Mammary epithelial cell (primary cell): Measurements from ENCODE around the gene CCT6A.

Experiments used
- CTCF ChIP-seq, 2 donors: IDR thresholded peaks in 1 of 2; conservative IDR thresholded peaks in 1 of 2; 2 replicates each; pipeline ENCODE4 v1.5.1; 2011 to 2012; ENCODE audit warnings: inconsistent platforms in 2 of 2, low read length in 2 of 2, mild to moderate bottlenecking in 2 of 2, control low read depth in 1 of 2, low read depth in 1 of 2; ENCODE audit not compliant: insufficient read depth in 1 of 2; ENCODE audit errors: extremely low read depth in 1 of 2
- EZH2 ChIP-seq: IDR thresholded peaks from 2 replicates; pipeline ENCODE4 v1.6.1; 2012; ENCODE audit warnings: low read length, inconsistent platforms, borderline replicate concordance

GRCh38 chr7:56046721-56047445 lies 4.7 kb upstream of the CCT6A start:
- no peak for TF ChIP-seq CTCF (conservative IDR thresholded peaks at IDR 0.05 in 1 of 2, IDR thresholded peaks at IDR 0.05 in 1 of 2; ENCODE audit: extremely low read depth in 1 of 2, insufficient read depth in 1 of 2, low read depth in 1 of 2, low read length in 2 of 2)
- TF ChIP-seq EZH2: no peak
